Body of pancreas (tissue), 4 donors: ENCODE results near the gene CCDC3.

Experiments
- CTCF ChIP-seq, 7 experiments: fragments of 450-650 bp in 4 of 7; fragments of 200-600 bp in 3 of 7; sonication (generic) in 3 of 7; IDR thresholded peaks; one replicate each; pipeline ENCODE4 v1.5.1; 2016 to 2019; ENCODE audit warnings: antibody characterized with exemption in 7 of 7
- POLR2A ChIP-seq, 3 donors: fragments of 450-650 bp; IDR thresholded peaks; one replicate each; pipeline ENCODE4 v1.6.1; 2016; ENCODE audit warnings: antibody characterized with exemption in 3 of 3, mild to moderate bottlenecking in 2 of 3

GRCh38 chr10:13049774-13050420 is 48.4 kb upstream of the CCDC3 start:
- TF ChIP-seq CTCF (IDR thresholded peaks at IDR 0.05) (no peak), POLR2A (IDR thresholded peaks at IDR 0.05) (no peak)
